GM19193 (cell line): ENCODE measurements around the gene BORCS6.
A peak's percentile ranks its signal among the peaks of the same experiment; 100 is the strongest.

ENCODE experiments used
- POLR2A ChIP-seq: IDR thresholded peaks from 4 replicates; pipeline ENCODE4 v1.6.1; 2011; ENCODE audit not compliant: insufficient read depth, insufficient read length; ENCODE audit errors: extremely low read depth

Gene BORCS6

GRCh38 chr17:8147141-8147804, 42.7 kb downstream of the BORCS6 start:
- TF ChIP-seq POLR2A = no peak

GRCh38 chr17:8146381-8147140, 43.4 kb downstream of the BORCS6 start:
- no peak for TF ChIP-seq POLR2A

GRCh38 chr17:8145811-8146210, 44.2 kb downstream of the BORCS6 start:
- TF ChIP-seq POLR2A = no peak

DNA sequence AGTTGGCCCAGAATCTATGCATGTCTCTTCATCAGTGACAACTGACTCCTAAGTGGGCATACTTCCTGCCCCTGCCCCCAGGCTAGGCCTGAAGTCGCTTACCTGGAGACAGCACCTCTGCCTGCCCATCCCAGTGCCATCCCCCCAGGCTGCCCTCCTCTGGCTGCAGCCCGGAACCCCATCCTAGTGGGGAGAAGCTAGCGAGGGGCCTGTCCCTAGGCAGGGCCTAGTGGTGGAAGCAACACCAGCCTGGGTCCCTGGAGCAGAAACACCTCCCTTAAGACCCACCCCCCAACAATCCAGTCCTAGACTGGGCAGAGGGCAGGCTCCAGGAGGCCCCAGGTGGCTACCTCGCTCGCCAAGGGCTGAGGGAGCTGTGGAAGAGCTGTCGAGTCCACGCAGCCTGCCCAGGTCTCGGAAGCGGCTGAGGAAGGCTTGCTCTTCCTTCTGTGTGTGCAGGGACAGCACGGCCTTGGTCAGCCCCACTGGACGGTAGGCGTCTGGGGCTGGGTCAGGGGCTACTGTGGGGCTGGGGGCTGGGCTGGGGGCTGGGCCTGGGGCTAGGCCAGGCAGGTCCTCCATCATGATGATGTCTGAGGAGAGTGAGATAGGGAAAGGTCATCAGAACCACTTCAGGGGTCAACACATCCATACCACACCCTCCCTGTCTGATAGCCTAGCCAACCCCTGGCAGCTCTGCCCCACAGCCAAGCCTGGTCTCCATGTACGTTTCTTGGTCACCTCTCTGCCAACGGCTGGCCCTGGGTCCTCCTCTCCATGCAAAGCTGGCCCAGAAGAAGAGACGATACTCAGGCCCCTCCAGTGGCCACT, 45.4 kb downstream of the BORCS6 start:
- no peak for TF ChIP-seq POLR2A

GRCh38 chr17:8143581-8144400, 46.2 kb downstream of the BORCS6 start:
- TF ChIP-seq POLR2A = no peak

DNA sequence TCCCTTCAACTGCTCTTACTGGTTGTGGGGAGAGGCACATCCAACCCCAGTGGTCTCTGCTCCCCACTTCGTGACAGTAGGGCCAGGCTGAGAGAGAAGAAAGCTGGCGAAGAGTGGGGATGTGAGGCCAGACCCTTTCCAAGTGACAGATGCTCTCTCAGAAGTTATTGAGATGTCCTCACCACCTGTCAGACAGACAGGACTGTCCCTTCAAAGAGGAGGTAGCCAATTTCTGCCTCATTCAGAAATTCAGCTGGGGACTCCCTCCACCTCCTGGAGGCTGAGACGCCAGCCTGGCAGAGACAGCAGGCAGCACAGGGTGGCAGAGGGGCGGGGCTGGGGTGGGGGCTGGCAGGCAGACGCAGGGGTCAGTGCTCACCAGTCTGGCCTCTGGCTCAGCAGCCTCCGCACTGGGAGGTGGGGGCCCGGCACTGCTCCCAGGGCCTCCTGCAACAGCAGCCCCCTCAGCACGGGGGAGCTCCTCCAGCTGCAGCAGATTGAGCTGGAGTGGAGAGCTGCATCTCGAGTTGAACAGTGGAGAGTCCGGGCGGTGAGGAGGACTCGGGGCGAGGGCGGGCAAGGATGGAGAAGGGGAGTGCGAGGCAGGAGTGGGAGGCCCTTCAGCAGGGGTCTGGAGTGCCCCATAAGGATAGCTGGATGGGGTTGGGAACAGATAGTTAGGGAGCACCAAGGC, 46.9 kb downstream of the BORCS6 start:
- no peak for TF ChIP-seq POLR2A

DNA sequence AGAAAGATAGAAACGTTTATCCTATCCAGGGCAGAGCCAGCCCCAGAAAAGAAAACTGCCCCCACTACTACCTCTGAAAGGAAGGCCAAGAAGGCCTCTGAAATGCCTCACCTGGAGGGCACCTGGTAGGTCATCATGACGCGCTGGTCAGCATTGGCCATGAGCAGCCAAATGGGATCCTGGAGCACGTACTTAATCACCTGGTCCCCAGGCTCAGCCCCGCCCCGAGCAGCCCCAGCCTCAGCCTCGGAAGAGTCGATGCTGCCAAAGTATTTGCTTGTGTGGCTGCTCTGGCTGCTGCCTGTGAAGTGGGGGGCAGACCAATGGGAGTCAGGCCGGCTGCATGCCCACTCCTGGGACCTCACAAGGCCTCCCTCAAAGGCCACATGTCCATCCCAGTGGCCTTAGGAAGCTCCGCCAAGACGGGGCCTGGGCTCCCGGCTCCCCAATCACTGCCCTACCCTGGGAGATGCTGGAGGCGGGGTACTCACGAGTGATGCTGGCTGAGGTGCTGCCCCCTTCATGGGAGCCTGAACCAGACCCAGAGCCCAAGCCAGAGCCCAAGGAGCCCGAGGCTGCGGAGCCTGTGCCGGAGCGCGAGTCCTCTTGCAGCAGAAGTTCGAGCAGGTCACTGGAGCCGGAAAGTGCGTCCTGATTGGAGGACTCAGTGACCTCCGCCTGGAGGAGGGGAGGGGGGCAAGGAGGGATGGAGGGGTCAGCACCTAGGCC, 47.7 kb downstream of the BORCS6 start:
- no peak for TF ChIP-seq POLR2A

- no peak for TF ChIP-seq POLR2A
These were observed 48.2 kb downstream of the BORCS6 start for GRCh38 chr17:8141741-8142140.

DNA sequence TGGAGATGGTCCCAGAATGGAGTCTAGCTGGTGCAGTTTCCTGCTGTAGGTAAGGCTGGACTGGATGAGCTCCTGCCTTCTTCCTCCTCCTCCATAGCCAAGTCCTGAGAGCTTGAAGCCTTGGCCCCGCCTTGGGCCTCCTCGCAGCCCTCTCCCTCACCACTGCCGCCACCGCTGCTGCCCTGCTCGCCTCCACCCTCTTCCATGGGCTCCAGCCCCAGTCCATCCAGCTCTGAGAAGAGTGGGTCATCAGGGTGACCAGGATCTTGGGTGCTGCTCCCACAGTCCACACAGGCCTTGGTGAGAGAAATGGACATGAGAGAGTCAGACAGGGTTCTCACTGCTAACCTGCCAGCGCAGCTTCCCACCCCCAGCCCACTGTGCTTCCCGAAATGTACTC, 48.9 kb downstream of the BORCS6 start:
- no peak for TF ChIP-seq POLR2A

- no peak for TF ChIP-seq POLR2A
These were observed 49.6 kb downstream of the BORCS6 start for GRCh38 chr17:8140065-8141029.

DNA sequence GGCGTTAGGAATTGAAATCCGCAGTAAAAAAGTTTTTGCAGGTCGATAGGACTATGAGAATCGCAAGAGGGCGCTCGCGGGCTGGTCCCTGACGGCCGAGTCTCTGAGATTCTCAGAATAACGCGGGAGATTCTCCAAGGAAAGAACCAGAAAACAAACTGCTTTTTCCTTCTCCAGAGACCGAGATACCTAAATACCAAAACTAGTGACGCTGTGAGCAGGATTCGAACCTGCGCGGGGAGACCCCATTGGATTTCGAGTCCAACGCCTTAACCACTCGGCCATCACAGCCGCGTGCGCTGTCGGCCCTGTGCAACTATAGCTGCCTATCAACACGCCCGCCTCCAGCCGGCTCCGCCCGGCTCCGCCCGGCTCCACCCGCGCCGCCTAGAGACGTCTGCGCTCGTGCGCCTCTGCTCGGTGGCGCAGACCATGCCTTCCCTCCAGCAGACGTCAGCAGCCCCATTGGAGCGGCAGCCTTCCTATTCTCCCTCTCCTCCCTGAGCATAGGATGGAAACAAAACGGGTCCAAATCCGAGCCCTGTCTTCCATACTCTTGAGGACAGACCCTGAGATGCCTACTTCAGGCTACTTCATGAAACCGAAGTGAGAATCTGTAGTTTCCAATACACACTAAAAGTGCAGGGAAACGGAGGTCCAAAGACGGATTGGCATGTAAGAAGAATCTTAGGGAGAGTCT, 51.2 kb downstream of the BORCS6 start:
- TF ChIP-seq POLR2A = peak; percentile 54

DNA sequence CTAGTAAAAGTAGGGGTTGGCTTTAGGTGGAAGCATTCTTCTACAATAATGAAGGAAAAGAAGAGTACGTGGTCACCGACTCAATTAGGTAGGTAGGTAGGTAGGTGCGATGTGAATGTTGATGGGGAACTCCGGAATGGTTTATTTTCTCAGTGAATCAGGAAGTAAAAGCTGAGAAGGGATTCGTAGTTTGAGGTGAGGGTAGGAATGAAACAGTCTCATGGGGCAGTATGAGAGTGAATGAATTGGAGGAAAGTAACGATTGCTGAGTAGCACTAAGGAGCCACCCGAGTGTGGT, 51.7 kb downstream of the BORCS6 start:
- no peak for TF ChIP-seq POLR2A
